Tracheal epithelial cell (primary cell): ENCODE measurements around the gene FANK1. TPM values are rescaled to one million over a fixed set of nuclear protein-coding genes. Genes with fewer than 3 reads are reported as not detected.

Experiments used
- total RNA-seq: library from RNA; depleted of rRNA; stranded (reverse); fragments of >200 nt; gene quantifications from 2 replicates; pipeline ENCODE4 v1.2.1, GENCODE V29; 2014

The FANK1 gene, protein sequence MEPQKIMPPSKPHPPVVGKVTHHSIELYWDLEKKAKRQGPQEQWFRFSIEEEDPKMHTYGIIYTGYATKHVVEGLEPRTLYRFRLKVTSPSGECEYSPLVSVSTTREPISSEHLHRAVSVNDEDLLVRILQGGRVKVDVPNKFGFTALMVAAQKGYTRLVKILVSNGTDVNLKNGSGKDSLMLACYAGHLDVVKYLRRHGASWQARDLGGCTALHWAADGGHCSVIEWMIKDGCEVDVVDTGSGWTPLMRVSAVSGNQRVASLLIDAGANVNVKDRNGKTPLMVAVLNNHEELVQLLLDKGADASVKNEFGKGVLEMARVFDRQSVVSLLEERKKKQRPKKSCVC
- 1.7 and 7.5 TPM in 2 replicates for total RNA-seq

DNA sequence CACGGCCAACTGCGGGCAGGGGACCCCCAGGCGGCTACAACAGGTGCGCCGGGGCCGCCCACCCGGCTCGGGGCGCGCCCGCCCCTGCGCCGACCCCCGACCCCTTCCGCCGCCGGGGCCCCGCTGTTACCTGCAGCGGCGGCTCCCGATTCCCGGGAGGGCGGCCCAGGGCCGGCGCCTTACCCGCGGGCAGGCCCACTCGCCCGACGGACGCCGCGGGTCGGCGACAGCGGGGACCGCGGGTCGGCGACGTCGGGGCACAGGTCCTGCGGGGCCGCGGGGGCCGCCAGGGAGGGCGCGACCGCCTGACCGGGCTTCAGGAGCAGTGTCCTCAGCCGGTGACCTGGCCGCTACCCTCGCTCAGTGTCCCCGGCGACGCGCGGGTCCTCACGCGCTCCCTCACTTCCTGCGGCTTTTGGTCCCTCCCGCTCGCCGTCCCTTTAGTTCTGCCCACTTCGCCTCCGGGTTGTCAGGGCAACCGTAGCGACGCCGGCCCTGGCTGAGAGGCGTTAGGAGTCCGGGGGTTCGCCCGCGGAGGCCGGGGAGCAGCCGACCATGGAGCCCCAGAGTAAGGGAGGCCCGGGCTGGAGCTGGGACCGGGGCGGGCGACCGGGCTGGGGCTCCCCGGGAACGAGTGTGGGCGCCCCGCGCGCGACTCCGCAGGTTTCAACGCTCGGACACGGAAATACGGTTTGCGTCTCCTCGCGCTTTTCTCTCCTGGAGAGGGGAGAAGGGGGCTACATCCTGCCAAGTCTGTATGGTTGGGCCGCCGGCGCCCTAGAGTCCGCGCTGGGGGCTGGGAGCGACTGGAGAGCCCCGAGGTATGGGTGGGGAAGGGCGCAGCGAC is at the start of gene FANK1:
FANK1 (plus strand) TSS at position 477 of the 847 bp plus-strand sequence; CDS start at position 556, 79 bp downstream.

DNA sequence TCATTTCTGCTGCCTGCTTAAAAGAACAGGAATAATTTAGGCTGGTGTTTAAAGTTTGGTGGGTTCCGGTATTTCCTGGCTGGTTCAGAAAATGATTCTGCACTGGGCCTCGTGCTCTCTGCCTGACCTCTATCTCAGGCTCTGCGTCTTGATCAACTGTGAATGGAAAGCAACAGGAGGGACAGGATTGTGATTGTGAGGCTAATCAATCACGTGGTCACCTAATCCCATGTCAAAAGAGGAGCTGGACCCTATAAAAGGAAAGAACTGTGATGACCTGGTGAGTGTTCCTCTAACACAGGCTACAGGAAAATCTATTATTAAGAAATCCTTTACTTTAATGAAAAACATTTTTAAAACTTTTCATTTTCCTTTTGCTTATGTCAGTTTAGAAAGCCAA is 15.2 kb upstream of the FANK1 start, which contains the start of gene DHX32:
DHX32 (minus strand) TSS at position 101 of the 400 bp plus-strand sequence. CDS start 468 bp downstream, outside the sequence.

Other genes with a start within 250 kb of the FANK1 start
- not detected in 2 replicates for gene TEX36, start 213.4 kb upstream of the FANK1 start, total RNA-seq
- gene EDRF1, start 176.9 kb upstream of the FANK1 start, total RNA-seq, result 11.3 and 13.9 TPM in 2 replicates
- gene MMP21, start 120.7 kb upstream of the FANK1 start, total RNA-seq, result not detected in 2 replicates
- gene UROS, start 73.3 kb upstream of the FANK1 start, total RNA-seq, result 26.6 and 33.0 TPM in 2 replicates
- 38.6 and 46.0 TPM in 2 replicates for gene BCCIP, start 73.0 kb upstream of the FANK1 start, total RNA-seq
- gene DHX32, start 15.3 kb upstream of the FANK1 start, total RNA-seq, result 48.6 and 52.5 TPM in 2 replicates